Ramos (cell line): ENCODE results near the gene DOCK3.

Experiments used
- in situ Hi-C: fragments of 300-500 bp; cut with MboI; formaldehyde crosslinking; loops from one replicate; pipeline ENCODE4 v1.14.3; 2022; ENCODE audit warnings: low sequenced_read_pairs; ENCODE audit not compliant: unreplicated experiment

The DOCK3 gene

DNA sequence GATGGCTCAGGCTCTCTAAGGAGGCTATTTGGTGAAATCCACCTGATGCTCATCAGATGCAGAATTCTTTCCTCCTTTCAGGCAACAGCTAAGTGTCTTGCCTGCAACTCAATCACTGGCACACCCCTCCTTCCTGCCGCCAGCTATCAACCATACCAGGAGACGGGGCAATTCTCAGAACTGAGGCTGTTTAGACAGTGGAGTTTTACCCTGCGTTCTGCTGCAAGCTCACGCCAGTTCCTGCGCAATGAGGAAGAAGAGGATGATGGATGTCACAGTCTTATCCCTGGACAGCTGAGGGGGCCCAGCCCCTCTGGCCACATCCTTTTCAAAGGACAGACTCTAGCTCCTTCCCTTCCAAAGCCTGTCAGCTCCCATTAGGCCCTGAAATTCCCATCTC lies 703.3 kb downstream of the DOCK3 start:
- in situ Hi-C loops: loop anchor here (5.0 kb wide), 1 partner anchor 761 kb away; the partner anchor contains the start of gene MAPKAPK3

DNA sequence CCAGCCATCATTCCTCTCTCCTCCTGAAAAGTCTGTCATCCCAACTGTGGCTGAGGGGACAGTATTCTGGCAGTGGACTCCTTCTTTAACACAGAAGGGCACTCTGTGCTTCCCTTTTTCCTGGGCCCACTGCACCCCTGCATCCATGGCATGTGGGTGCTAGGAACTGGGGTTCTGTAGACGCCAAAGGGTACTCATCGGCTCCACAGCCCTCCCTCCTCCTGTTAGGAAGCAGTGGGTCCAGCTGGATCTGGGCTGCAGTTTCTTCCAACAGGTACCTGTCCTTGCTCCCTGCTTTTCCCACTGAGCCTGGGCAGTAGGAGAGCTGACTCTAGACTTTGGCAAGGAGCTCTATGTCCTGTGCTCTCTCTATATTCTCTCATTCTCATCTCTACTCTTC lies 704.0 kb downstream of the DOCK3 start:
- in situ Hi-C loops: loop anchor here (5.0 kb wide), 1 partner anchor 761 kb away; the partner anchor contains the start of gene MAPKAPK3

DNA sequence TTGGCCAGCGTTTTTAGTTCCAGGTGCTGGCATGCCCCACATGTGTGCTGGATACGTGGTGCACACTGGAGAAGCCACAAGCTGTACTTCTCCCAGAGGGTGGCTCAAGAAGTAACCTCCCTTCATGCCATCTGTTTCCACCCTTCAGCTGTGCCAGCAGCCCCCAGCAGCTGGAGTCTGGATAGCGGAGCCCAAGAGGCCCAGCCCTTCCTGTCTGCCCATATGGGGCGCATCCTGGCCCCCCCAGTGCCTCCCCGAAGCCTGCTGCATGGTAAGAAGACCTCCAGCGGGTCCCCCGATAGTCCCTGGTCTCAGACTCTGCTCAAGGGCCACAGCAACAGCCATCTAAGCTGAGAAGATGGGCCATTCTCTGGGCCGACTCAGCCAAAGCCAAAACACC lies 704.6 kb downstream of the DOCK3 start:
- in situ Hi-C loops: loop anchor here (5.0 kb wide), 1 partner anchor 762 kb away; the partner anchor contains the start of gene MAPKAPK3

DNA sequence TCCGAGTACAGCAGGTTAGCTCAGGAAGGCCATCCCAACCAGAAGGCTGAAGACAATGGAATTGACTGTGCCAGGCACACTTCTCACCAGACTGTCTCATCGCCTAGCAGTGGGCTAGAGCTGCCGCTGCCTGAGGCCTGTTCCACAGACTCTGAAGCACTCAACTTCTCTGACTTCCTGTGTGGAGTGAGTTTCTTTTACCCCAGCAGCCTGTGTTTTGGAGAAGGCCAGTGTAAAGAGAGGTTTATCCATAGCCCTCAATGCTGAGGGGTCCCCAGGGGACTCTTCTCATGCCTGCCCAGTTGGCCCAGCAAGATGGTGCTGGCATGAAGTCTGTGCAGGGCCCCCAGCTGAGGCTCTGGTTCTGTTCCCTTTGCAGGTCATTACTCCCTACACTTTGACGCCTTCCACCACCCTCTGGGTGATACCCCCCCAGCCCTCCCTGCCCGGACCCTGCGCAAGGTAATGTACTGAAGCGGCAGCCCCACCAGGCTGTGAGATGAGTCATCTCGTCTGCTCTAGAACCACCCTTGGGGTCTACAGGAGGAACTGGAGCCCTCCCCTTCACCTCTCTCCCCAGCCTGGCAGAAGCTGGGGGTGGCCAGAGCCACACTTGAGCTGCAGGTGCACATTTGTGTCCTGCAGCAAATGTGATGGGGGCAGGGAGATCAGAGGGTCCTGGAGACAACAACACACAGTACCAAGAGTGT lies 705.2 kb downstream of the DOCK3 start:
- in situ Hi-C loops: loop anchor here (5.0 to 10.0 kb wide), 2 partner anchors 285 to 763 kb away; partner anchors contain the start of gene MAPKAPK3

DNA sequence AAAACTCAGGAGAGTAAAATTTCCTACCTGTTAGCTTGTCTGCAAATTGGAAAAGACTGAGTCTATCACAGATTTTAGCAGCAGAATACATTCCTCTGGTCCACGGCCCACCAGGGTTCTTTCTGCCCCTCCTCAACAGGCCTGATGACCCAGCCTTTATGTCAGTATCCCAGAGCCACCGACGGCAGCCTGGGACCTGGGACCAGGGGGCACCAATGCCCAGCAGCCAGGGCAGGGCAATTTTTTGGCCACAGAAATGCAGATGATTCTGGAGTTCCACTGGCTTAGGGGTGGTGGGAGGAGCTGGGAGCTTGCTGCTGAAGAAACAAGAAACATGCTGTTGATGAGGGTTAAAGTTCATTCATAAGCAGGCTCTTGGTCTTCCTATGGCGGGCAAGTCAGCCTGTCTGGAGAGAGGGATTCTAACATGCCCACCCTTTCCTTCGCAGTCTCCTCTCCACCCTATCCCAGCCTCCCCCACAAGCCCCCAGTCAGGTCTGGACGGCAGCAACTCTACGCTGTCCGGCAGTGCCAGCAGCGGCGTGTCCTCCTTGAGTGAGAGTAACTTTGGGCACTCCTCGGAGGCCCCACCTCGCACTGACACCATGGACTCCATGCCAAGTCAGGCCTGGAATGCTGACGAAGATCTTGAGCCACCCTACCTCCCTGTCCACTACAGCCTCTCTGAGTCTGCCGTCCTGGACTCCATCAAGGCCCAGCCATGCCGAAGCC lies 706.0 kb downstream of the DOCK3 start:
- in situ Hi-C loops: loop anchor here (10.0 kb wide), 1 partner anchor 284 kb away; no protein-coding TSS in a partner anchor

DNA sequence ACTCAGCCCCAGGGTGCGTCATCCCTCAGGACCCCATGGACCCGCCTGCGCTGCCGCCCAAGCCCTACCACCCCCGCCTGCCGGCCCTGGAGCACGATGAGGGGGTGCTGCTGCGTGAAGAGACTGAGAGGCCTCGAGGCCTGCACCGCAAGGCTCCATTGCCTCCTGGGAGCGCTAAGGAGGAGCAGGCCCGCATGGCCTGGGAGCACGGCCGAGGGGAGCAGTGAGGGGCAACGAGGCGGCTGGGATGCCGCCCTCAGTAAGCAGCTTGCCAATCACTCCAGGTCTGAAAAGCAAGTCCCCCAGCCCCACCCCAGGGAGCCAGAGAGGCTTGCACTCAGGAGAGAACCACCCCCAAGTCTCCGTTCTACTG lies 706.6 kb downstream of the DOCK3 start:
- in situ Hi-C loops: loop anchor here (10.0 kb wide), 1 partner anchor 283 kb away; no protein-coding TSS in a partner anchor

DNA sequence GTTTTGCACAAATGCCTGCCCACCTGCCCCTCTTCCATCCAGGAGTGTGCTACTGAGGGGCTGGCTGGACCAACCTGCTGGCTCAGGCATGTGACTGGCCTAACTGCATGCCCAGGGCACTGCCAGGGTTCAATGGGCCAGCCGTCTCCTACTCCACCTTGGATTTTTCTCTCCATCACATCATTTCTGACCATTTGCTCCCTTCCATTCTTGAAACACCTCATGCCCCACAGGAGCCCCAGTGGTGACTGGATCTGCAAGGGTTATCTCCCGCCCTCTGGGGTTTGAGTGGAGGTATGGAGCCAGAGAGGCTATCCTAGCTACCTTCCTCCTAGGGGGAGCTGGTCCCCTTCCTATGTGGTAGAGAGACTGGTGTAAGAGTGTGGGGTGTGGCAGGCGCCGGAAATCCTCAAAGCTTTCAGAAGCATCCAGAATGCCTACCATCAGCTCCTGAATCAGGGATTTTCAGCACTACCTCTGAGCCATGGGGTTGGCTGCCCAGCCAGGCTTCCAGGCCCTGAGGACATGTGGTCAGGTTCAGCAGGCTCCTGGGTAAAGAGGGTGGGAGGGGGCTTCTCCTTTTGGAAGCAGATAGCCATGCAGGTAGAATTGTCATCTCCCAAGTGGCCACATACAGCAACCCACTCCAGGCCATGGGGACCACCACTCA lies 707.5 kb downstream of the DOCK3 start:
- in situ Hi-C loops: loop anchor here (10.0 kb wide), 1 partner anchor 283 kb away; no protein-coding TSS in a partner anchor

DNA sequence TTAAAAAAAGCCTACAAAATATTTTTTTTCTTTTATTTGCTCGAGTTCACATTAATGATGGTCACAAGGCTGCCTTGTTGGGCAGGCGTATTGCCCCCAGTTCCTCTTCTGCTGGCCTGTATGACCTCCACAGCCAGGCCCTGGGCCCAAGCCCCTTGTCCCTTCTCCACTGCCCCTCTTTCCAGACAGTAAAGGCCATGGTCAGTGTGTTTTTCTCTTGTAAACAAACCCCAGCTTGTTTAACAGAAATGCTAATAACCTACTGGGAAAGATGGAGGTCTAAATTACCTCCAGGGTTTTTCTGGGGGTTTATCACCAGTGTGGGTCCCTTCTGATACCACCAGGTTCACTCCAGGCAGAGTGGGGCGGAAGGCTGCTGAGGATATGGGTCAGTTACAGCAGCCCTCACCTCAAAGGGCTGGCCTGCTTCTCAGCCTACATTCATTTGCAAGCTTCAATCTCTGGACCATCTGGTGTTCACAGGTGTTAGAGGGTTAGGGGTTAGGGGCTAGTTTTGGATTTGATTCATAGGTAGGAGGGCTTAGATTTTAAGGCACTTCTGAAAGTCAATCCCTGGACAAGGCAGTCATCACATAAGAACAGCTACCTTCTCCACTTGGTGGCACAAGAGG lies 708.3 kb downstream of the DOCK3 start:
- in situ Hi-C loops: loop anchor here (10.0 kb wide), 1 partner anchor 282 kb away; no protein-coding TSS in a partner anchor

DNA sequence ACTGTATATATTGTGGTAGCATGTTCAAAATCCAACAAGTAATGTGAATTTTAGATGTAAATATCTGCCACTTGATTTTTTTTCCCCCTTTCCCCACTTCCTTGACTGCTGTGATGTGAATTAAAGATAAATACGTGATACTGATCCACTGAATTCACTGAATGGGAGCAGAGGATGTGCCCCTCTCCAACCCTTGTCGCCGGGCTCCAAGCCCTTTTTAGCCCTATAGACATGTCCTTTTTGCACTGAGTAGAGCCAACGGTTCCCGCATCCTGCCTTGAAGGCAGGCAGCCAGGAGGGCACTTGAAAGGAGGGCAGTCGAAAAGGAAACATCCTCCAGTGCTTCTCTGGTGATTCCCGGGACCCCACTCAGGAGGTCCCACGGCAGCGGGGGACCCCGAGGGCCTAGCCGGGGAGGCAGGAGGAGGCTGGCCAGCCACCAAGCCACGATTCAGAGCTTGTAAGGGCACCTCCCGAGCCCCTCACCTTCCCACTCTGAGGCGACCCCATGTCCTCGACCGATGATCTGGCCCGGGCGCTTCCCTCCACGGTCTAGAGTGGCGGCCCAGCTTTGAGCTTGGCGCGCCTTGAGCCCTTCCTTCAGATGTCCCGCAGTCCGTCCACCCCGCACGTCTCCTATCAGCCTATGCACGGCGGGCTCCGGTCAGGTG lies 709.5 kb downstream of the DOCK3 start:
- in situ Hi-C loops: loop anchor here (10.0 kb wide), 1 partner anchor 281 kb away; no protein-coding TSS in a partner anchor

DNA sequence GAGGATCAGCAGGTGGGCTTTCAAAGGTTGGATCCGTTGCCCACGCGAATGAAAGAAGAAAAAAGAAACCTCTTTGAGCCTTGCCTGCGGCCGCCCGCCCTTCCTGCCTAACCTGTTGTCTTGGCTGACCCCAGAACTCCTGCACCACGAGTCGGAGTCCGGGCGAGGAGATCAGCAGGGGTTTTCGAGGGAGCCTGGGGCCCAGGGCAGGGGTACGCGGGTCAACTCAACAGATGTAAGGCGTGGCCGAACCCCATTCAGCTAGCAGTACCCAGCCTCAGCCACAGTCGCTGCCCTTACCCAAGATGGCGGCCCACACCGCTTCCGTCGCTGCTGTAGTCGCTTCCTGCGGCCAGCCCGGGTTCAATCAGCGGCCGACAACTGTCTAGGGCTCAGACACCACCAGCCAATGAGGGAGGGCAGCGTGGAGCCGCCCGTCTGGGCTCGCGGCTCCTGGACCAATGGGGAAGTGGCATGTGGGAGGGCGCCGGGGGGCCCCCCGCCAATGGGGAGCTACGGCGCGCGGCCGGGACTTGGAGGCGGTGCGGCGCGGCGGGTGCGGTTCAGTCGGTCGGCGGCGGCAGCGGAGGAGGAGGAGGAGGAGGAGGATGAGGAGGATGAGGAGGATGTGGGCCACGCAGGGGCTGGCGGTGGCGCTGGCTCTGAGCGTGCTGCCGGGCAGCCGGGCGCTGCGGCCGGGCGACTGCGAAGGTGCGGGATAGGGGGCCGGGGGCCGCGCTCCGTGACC lies 710.2 kb downstream of the DOCK3 start, which contains the start of gene MANF:
TSS of gene MANF (plus strand) at position 566 of the 748 bp plus-strand sequence. CDS start at position 618, 52 bp downstream.
- in situ Hi-C loops: loop anchor here (10.0 kb wide), 1 partner anchor 280 kb away; no protein-coding TSS in a partner anchor

DNA sequence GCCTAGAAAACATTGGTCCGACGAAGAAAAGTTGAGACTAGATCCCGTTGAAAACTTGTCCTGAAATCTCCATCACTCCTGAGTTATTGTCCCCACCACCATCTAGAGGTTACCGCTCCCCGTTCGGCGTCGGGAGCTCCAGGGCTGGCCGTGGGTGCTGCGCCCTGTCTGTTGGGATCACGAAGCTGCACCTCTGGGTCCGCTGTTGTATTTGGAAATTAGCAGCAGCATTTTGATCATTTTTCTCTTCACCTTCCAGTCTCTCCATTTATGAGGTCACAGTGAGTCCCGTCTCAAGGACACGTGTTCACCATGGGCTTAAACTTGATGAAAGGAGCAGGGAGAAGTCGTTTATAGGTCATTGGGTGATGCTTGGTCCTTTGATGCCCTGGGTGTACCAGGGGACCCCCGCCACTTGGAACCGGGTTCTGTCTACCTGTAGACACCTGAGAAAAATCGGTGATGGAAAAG lies 710.9 kb downstream of the DOCK3 start:
- in situ Hi-C loops: loop anchor here (10.0 kb wide), 1 partner anchor 279 kb away; no protein-coding TSS in a partner anchor

DNA sequence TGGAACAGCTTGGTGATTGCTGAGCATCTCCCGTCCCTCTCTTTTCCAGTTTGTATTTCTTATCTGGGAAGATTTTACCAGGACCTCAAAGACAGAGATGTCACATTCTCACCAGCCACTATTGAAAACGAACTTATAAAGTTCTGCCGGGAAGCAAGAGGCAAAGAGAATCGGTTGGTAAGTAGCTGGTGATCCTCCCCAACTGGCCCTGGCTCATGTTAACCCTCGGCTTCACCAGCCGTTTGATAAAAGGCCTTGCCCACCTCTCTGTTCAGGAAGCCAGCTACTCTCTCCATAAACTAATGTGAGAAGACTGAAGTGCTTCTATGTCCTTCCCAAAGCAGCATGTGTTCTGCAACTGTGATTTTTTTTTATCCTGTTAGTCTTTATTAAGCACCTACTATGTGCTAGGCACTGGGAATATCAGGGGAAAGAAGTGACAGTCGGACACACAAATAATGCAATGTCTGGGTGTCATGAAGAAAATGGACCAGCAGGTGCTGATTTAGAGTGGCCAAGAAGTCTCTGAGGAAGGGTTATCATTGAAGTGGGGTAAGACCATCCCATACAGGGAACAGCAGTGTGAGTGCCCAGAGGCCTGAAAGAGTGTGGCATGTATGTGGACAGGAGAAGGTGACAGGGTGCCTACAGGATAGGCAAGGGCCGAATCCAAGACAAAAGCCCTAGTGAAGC lies 711.6 kb downstream of the DOCK3 start:
- in situ Hi-C loops: loop anchor here (10.0 kb wide), 1 partner anchor 278 kb away; no protein-coding TSS in a partner anchor

DNA sequence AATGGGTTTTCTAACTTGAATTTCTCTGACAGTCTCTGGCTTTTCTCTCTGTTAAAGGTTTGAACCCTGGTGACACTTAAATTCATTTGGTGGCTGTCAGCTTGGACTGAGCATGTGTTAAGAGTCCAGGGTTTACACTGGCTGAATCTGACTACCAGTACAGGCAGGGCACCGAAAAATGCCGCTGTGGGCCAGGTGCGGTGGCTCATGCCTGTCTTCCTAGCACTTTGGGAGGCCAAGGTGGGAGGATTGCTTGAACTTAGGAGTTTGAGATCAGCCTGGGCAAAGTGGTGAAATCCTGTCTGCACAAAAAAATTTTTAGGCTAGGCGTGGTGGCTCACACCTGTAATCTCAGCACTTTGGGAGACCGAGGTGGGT lies 712.1 kb downstream of the DOCK3 start:
- in situ Hi-C loops: loop anchor here (10.0 kb wide), 1 partner anchor 278 kb away; no protein-coding TSS in a partner anchor

DNA sequence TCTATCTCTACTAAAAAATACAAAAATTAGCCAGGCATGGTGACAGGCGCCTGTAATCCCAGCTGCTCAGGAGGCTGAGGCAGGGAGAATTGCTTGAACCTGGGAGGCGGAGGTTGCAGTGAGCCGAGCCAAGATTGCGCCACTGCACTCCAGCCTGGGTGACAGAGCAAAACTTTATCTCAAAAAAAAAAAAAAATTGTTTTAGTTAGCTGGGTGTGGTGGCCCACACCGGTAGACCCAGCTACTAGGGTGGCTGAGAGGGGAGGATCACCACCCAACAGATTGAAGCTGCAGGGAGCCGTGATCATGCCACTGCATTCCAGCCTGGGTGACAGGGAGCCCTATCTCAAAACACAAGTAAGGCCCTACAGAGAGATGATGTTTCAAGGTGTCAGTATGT lies 712.6 kb downstream of the DOCK3 start:
- in situ Hi-C loops: loop anchor here (10.0 kb wide), 1 partner anchor 278 kb away; no protein-coding TSS in a partner anchor

DNA sequence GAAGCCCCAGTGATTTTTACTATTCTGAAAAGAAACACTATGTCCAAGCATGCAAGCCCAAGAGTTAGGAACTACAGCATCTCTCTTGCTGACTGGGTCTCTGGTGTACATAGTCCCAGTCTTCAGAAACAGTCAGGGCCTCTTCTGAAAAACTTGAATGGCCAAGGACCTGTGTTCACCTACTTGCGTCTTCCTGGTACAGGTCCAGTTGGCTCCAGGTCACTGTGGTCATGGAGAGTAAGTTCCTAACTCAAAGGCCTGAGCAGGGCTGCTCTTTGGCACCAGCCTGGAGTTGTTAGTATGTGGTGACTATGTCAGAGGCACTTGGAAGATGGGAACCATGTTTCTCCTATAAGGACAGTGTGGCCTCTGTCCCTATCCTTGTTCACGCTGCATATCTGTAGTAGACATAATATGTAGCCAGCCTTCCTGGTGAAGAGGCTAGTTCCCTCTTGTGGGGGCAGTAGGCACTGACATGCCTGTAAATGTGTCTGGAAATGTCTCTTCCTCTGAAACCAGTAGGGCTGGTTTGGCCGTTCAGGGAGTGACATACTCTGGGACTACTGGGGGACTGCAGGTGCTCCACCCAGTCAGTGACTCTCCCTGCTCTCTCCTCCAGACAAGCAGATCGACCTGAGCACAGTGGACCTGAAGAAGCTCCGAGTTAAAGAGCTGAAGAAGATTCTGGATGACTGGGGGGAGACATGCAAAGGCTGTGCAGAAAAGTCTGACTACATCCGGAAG lies 713.7 kb downstream of the DOCK3 start:
- in situ Hi-C loops: loop anchor here (10.0 kb wide), 1 partner anchor 276 kb away; no protein-coding TSS in a partner anchor

DNA sequence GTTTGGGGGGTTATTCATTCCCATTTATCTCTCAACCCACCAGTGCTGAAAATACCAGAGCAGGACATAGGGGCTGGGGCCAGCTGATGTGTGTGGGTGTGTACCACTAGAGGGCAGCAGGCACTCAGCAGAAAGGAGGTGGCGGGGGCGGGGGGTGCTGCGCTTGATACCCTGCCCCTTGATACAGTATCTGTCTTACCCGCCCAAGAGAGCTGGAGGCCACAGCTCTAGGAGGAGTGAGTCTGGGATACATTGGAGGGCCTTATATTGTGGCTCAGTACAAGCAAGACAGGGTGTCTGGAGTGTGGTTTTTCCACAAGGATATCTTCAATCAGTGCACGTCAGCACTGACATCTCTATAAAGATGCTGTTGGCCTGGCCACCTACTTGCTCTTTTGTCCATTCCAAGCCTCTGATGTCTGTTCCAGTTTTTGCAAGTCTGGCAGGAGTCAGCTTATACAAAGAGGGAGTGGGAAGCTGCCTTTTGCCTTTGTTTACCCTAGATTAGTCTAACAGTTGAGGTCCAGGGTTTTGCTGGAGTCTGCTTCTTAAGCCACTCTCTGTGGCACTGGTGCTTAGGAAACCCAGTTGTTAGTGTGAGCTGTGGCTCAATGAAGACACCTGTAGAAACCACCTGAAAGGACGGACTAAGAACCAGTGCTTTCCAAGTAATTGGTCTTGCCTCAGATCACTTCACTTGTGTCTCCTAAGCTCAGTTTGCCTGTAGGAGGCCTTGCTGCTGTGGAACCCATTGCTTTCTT lies 714.9 kb downstream of the DOCK3 start:
- in situ Hi-C loops: loop anchor here (10.0 kb wide), 1 partner anchor 275 kb away; no protein-coding TSS in a partner anchor
